BE2C (cell line): ENCODE data around the gene CDH22.
A peak's percentile ranks its signal among the peaks of the same experiment; 100 is the strongest.

Source experiments
- DNase-seq: peaks from one replicate; pipeline ENCODE4 v3.0.0-alpha.2; 2020
- H3K27me3 ChIP-seq: fragments of 250-450 bp; sonication (Bioruptor Pico); 2 replicates; pipeline ENCODE4 v1.5.1; 2020; ENCODE audit warnings: mild to moderate bottlenecking
- H3K36me3 ChIP-seq: fragments of 250-450 bp; sonication (Bioruptor Pico); 2 replicates; pipeline ENCODE4 v1.5.1; 2020; ENCODE audit warnings: mild to moderate bottlenecking
- H3K4me1 ChIP-seq: fragments of 250-450 bp; sonication (Bioruptor Pico); 2 replicates; pipeline ENCODE4 v1.5.1; 2020
- H3K4me3 ChIP-seq: 2 replicates; pipeline ENCODE4 v1.5.1; 2011; ENCODE audit warnings: low read depth, low read length
- H3K9me3 ChIP-seq: fragments of 250-450 bp; sonication (Bioruptor Pico); 2 replicates; pipeline ENCODE4 v1.5.1; 2020
- CTCF ChIP-seq: IDR thresholded peaks from 2 replicates; pipeline ENCODE4 v1.5.1; 2012; ENCODE audit warnings: mild to moderate bottlenecking, low read depth, low read length

CDH22 gene

GRCh38 chr20:46216770-46217464, 91.4 kb downstream of the CDH22 start:
- DNase-seq = no peak
- Histone ChIP-seq H3K27me3 (no peaks in the 10 kb centered on the region), H3K9me3 (no peaks in the 10 kb centered on the region), H3K4me3 (no peak overlapping the region), H3K36me3 (no peaks in the 10 kb centered on the region), H3K4me1 (peaks cover 33% of the 10 kb centered on the region)
- no peak for TF ChIP-seq CTCF

GRCh38 chr20:46215913-46216707, 92.2 kb downstream of the CDH22 start:
- no peaks in the 10 kb centered on the region for H3K9me3 ChIP-seq
- peaks cover 27% of the 10 kb centered on the region for H3K4me1 ChIP-seq
- TF ChIP-seq CTCF = no peak
- H3K27me3 ChIP-seq = no peaks in the 10 kb centered on the region
- H3K4me3 ChIP-seq = no peak overlapping the region
- H3K36me3 ChIP-seq = no peaks in the 10 kb centered on the region
- peak; percentile 96 for DNase-seq

GRCh38 chr20:46214824-46215488, 93.3 kb downstream of the CDH22 start:
- Histone ChIP-seq H3K27me3 (no peaks in the 10 kb centered on the region), H3K9me3 (no peaks in the 10 kb centered on the region), H3K36me3 (no peaks in the 10 kb centered on the region), H3K4me3 (no peak overlapping the region), H3K4me1 (peaks cover 18% of the 10 kb centered on the region)
- no peak for TF ChIP-seq CTCF
- no peak for DNase-seq

GRCh38 chr20:46213946-46214823, 94.1 kb downstream of the CDH22 start:
- no peak for DNase-seq

GRCh38 chr20:46212876-46213275, 95.4 kb downstream of the CDH22 start:
- Histone ChIP-seq H3K27me3 (no peaks in the 10 kb centered on the region), H3K4me3 (no peak overlapping the region), H3K9me3 (no peaks in the 10 kb centered on the region), H3K4me1 (peaks cover 22% of the 10 kb centered on the region), H3K36me3 (no peaks in the 10 kb centered on the region)
- no peak for DNase-seq
- TF ChIP-seq CTCF = no peak

More at GRCh38 chr20:46213946-46214823, 94.1 kb downstream of the CDH22 start:
- Histone ChIP-seq H3K36me3 (no peaks in the 10 kb centered on the region), H3K4me1 (peaks cover 21% of the 10 kb centered on the region), H3K4me3 (no peak overlapping the region), H3K9me3 (no peaks in the 10 kb centered on the region), H3K27me3 (no peaks in the 10 kb centered on the region)
- TF ChIP-seq CTCF = no peak
